Vagina (tissue), 2 donors: ENCODE results near the gene AMIGO2.
"Not testable (repeated sequence)": the region's sequence is repeated elsewhere in the genome, so short reads cannot be mapped to it uniquely, and the experiment has no call there.

Source experiments
- POLR2A ChIP-seq, 2 donors: fragments of 450-650 bp; IDR thresholded peaks; one replicate each; pipeline ENCODE4 v1.6.1; 2017; ENCODE audit warnings: antibody characterized with exemption in 2 of 2, mild to moderate bottlenecking in 2 of 2, moderate library complexity in 2 of 2
- TF ChIP-seq, protein P1 (sequence below), 3 experiments: fragments of 450-650 bp in 2 of 3; fragments of 200-600 bp in 1 of 3; sonication (generic) in 1 of 3; IDR thresholded peaks; one replicate each; pipeline ENCODE4 v1.5.1; 2017 to 2019; ENCODE audit warnings: antibody characterized with exemption in 3 of 3, mild to moderate bottlenecking in 2 of 3, moderate library complexity in 2 of 3

DNA sequence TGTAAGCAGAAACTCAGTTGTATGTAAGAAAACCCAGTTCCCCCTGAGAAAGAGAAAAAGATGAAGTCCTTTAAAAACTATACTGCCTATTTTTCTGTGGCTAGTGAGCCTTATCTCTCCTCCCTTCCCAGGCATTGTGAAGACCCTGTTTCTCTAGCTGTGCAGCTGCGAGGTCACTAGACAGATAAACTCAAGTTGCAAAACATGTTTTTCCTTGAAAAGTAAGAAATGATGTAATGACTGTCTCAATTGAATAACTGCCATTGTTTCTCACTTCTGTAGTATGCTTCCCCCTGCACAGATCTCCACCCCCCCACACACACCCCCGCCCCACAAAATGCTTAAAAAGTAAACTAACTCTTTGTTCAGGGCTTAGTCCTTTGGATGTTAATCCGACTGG is 23.9 kb downstream of the AMIGO2 start:
- TF ChIP-seq, protein P1, sequence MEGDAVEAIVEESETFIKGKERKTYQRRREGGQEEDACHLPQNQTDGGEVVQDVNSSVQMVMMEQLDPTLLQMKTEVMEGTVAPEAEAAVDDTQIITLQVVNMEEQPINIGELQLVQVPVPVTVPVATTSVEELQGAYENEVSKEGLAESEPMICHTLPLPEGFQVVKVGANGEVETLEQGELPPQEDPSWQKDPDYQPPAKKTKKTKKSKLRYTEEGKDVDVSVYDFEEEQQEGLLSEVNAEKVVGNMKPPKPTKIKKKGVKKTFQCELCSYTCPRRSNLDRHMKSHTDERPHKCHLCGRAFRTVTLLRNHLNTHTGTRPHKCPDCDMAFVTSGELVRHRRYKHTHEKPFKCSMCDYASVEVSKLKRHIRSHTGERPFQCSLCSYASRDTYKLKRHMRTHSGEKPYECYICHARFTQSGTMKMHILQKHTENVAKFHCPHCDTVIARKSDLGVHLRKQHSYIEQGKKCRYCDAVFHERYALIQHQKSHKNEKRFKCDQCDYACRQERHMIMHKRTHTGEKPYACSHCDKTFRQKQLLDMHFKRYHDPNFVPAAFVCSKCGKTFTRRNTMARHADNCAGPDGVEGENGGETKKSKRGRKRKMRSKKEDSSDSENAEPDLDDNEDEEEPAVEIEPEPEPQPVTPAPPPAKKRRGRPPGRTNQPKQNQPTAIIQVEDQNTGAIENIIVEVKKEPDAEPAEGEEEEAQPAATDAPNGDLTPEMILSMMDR (IDR thresholded peaks at IDR 0.05): not testable (repeated sequence)
- TF ChIP-seq POLR2A (IDR thresholded peaks at IDR 0.05): not testable (repeated sequence)
